ENCODE measurements around the gene ARFIP2. TPM values are rescaled to one million over a fixed set of nuclear protein-coding genes. Genes with fewer than 3 reads are reported as not detected.

ARFIP2 gene
- 59.3 TPM for total RNA-seq

GRCh38 chr11:6481012-6481923 is at the start of gene ARFIP2, which contains the start of gene TIMM10B:
ARFIP2 (minus strand) TSS chr11:6481331; CDS start chr11:6480421, 910 bp downstream.
TIMM10B (plus strand) TSS chr11:6481501; CDS start chr11:6481517, 16 bp downstream.

GRCh38 chr11:6497069-6497839 is 16.1 kb upstream of the ARFIP2 start, which contains the start of gene DNHD1:
DNHD1 (plus strand) TSS chr11:6497280; CDS start chr11:6498216, 936 bp downstream.

GRCh38 chr11:6473451-6474412 is 7.4 kb downstream of the ARFIP2 start, which contains the start of gene TRIM3:
TRIM3 (minus strand) TSS chr11:6473941; CDS start chr11:6465695, 8,246 bp downstream.

GRCh38 chr11:6440906-6441358 is 40.2 kb downstream of the ARFIP2 start, which contains the start of gene HPX:
HPX (minus strand) TSS chr11:6440987; CDS start chr11:6440963, 24 bp downstream.

Other genes with a start within 250 kb of the ARFIP2 start
- gene FHIP1B, start 246.7 kb downstream of the ARFIP2 start, total RNA-seq, result 60.8 TPM
- 0.27 TPM for gene CNGA4, start 242.2 kb downstream of the ARFIP2 start, total RNA-seq
- 1.7 TPM for gene CCKBR, start 221.5 kb downstream of the ARFIP2 start, total RNA-seq
- gene CAVIN3, start 160.8 kb downstream of the ARFIP2 start, total RNA-seq, result 38.2 TPM
- 31.7 TPM for gene SMPD1, start 90.9 kb downstream of the ARFIP2 start, total RNA-seq
- 84.1 TPM for gene APBB1, start 62.2 kb downstream of the ARFIP2 start, total RNA-seq
- gene HPX, start 40.3 kb downstream of the ARFIP2 start, total RNA-seq, result 2.8 TPM
- gene TRIM3, start 7.4 kb downstream of the ARFIP2 start, total RNA-seq, result 26.2 TPM
- 47.2 TPM for gene TIMM10B, start 170 bp upstream of the ARFIP2 start, total RNA-seq
- gene DNHD1, start 15.9 kb upstream of the ARFIP2 start, total RNA-seq, result 12.1 TPM
- 25.6 TPM for gene RRP8, start 122.3 kb upstream of the ARFIP2 start, total RNA-seq
- gene ILK, start 122.4 kb upstream of the ARFIP2 start, total RNA-seq, result 136 TPM
- gene TAF10, start 130.9 kb upstream of the ARFIP2 start, total RNA-seq, result 16.2 TPM
- 65.5 TPM for gene TPP1, start 138.1 kb upstream of the ARFIP2 start, total RNA-seq
- 84.2 TPM for gene DCHS1, start 174.5 kb upstream of the ARFIP2 start, total RNA-seq
- gene MRPL17, start 202.0 kb upstream of the ARFIP2 start, total RNA-seq, result 30.1 TPM